HCT116 (cell line): ENCODE results near the gene COL23A1. TPM values are rescaled to one million over a fixed set of nuclear protein-coding genes. Genes with fewer than 3 reads are reported as not detected.

Experiments
- ATAC-seq: fragments of 200-7000 bp; cut with Tn5 transposase; 2 replicates; pipeline ENCODE4 v1.9.1; 2020; ENCODE audit warnings: mild to moderate bottlenecking, moderate library complexity
- BruUV-seq: library from RNA; stranded (reverse); fragments of 400-500 nt; replicated peaks from 2 replicates; lab custom pipeline; 2021; lab: Mats Ljungman, UMichigan
- CTCF ChIA-PET: fragments of 300-600 bp; sonication (Branson Sonifier 250); formaldehyde crosslinking; loops from one replicate; lab custom pipeline; 2021; ENCODE audit warnings: antibody characterized with exemption; lab: Charles Lee
- POLR2A ChIA-PET: fragments of 300-600, 350-600 bp; sonication (Branson Sonifier 250); formaldehyde crosslinking; loops from one replicate; lab custom pipeline; 2021; ENCODE audit warnings: antibody characterized with exemption; lab: Charles Lee
- RAD21 ChIA-PET, 2 experiments: fragments of 300-600 bp; sonication (Branson Sonifier 250); formaldehyde crosslinking; loops; one replicate each; lab custom pipeline; 2023; ENCODE audit warnings: low total read pairs in 2 of 2; ENCODE audit not compliant: uncharacterized antibody in 2 of 2, unreplicated experiment in 2 of 2, low non-redundant PET in 1 of 2; lab: Charles Lee
- DNase-seq: peaks from one replicate; pipeline ENCODE4 v3.0.0-alpha.2; 2010; ENCODE audit warnings: low read depth, low spot score
- H2AFZ ChIP-seq: fragments of 200-600 bp; shearing (Covaris generic), sonication (generic); 2 replicates; pipeline ENCODE4 v1.6.1; 2017; ENCODE audit warnings: low read depth, mixed run types, mixed read lengths, antibody characterized with exemption, low read length; ENCODE audit not compliant: poor library complexity, severe bottlenecking
- H3K27ac ChIP-seq: 2 replicates; pipeline ENCODE4 v1.5.1; 2012; ENCODE audit warnings: low read depth, low read length
- H3K27me3 ChIP-seq: fragments of 200-600 bp; sonication (generic); 2 replicates; pipeline ENCODE4 v1.6.1; 2016; ENCODE audit warnings: mixed run types, low read length, mixed read lengths; ENCODE audit not compliant: insufficient read depth
- H3K36me3 ChIP-seq, 2 experiments: fragments of 200-500 bp in 1 of 2; fragments of 200-600 bp in 1 of 2; sonication (Bioruptor generic) in 1 of 2; sonication (generic) in 1 of 2; 2 replicates each; pipeline versions ENCODE4 v1.5.1 to v1.6.1; 2014 to 2016; ENCODE audit warnings: low read length in 2 of 2, inconsistent platforms in 1 of 2, mixed read lengths in 1 of 2, mixed run types in 1 of 2; ENCODE audit not compliant: insufficient read depth in 2 of 2, control insufficient read depth in 1 of 2
- H3K4me1 ChIP-seq, 2 experiments: fragments of 200-600 bp in 1 of 2; sonication (generic) in 1 of 2; 2 replicates each; pipeline versions ENCODE4 v1.5.1 to v1.6.1; 2012 to 2017; ENCODE audit warnings: low read length in 2 of 2, inconsistent platforms in 1 of 2, mild to moderate bottlenecking in 1 of 2, mixed read lengths in 1 of 2, mixed run types in 1 of 2, moderate library complexity in 1 of 2; ENCODE audit not compliant: insufficient read depth in 2 of 2, control insufficient read depth in 1 of 2
- H3K4me2 ChIP-seq: fragments of 200-600 bp; sonication (generic); 2 replicates; pipeline ENCODE4 v1.6.1; 2017; ENCODE audit warnings: mixed run types, low read length, mixed read lengths
- H3K4me3 ChIP-seq, 2 experiments: fragments of 200-600 bp in 1 of 2; sonication (generic) in 1 of 2; replicated peaks in 1 of 2; 2 replicates each; pipeline ENCODE4 v1.5.1; 2011 to 2016; ENCODE audit warnings: low read length in 2 of 2, control low read depth in 1 of 2, low read depth in 1 of 2, mild to moderate bottlenecking in 1 of 2, mixed read lengths in 1 of 2, mixed run types in 1 of 2
- H3K79me2 ChIP-seq: fragments of 200-600 bp; sonication (generic); 2 replicates; pipeline ENCODE4 v1.6.1; 2017; ENCODE audit warnings: mild to moderate bottlenecking, mixed run types, low read length, moderate library complexity, mixed read lengths; ENCODE audit not compliant: insufficient read depth
- H3K9ac ChIP-seq: fragments of 200-600 bp; sonication (generic); 2 replicates; pipeline ENCODE4 v1.6.1; 2016; ENCODE audit warnings: low read length, mixed read lengths
- H3K9me2 ChIP-seq: fragments of 200-600 bp; sonication (generic), shearing (Covaris generic); 2 replicates; pipeline ENCODE4 v1.6.1; 2017; ENCODE audit warnings: mixed run types, mild to moderate bottlenecking, moderate library complexity; ENCODE audit not compliant: insufficient read depth
- H3K9me3 ChIP-seq, 2 experiments: fragments of 200-500 bp in 1 of 2; fragments of 200-600 bp in 1 of 2; sonication (Bioruptor generic) in 1 of 2; sonication (generic) in 1 of 2; 2 replicates each; pipeline ENCODE4 v1.6.1; 2014 to 2017; ENCODE audit warnings: low read length in 2 of 2, mixed read lengths in 2 of 2, inconsistent platforms in 1 of 2, low read depth in 1 of 2, mild to moderate bottlenecking in 1 of 2, mixed run types in 1 of 2, moderate library complexity in 1 of 2; ENCODE audit not compliant: control insufficient read depth in 1 of 2, insufficient read depth in 1 of 2
- H4K20me1 ChIP-seq: fragments of 200-600 bp; sonication (generic), shearing (Covaris generic); 2 replicates; pipeline ENCODE4 v1.6.1; 2017; ENCODE audit warnings: mixed run types, mild to moderate bottlenecking, moderate library complexity; ENCODE audit not compliant: insufficient read depth
- ELF1 ChIP-seq: IDR thresholded peaks from 2 replicates; pipeline ENCODE4 v1.6.1; 2012; ENCODE audit warnings: low read depth, borderline replicate concordance
- FOSL1 ChIP-seq: IDR thresholded peaks from 2 replicates; pipeline ENCODE4 v1.6.1; 2012; ENCODE audit warnings: low read depth
- JUND ChIP-seq: IDR thresholded peaks from 2 replicates; pipeline ENCODE4 v1.6.1; 2012
- SRF ChIP-seq: IDR thresholded peaks from 2 replicates; pipeline ENCODE4 v1.6.1; 2012; ENCODE audit warnings: low read depth
- ZNF274 ChIP-seq: fragments of 200-500 bp; sonication (Bioruptor generic); IDR thresholded peaks from 2 replicates; pipeline ENCODE4 v1.6.1; 2014; ENCODE audit warnings: mild to moderate bottlenecking, low read depth, low read length, inconsistent platforms
- intact Hi-C: fragments of 100-400 bp; cut with micrococcal nuclease; formaldehyde crosslinking; loops from 2 replicates; pipeline ENCODE4 v1.10.0; 2022
- total RNA-seq: library from RNA; stranded (reverse); gene quantifications from one replicate; pipeline ENCODE4 v1.2.1, GENCODE V29; 2021; ENCODE audit not compliant: unreplicated experiment
- TF ChIP-seq, protein P1 (sequence below): IDR thresholded peaks from 2 replicates; pipeline ENCODE4 v1.6.1; 2012; ENCODE audit warnings: low read depth
- TF ChIP-seq, protein P2 (sequence below): IDR thresholded peaks from 2 replicates; pipeline ENCODE4 v1.6.1; 2011; ENCODE audit warnings: mild to moderate bottlenecking, low read length, moderate library complexity; ENCODE audit not compliant: insufficient replicate concordance; ENCODE audit errors: extremely low read depth
- TF ChIP-seq, protein P3 (sequence below), 3 experiments: fragments of 200-600 bp in 1 of 3; sonication (generic) in 1 of 3; IDR thresholded peaks in 2 of 3; conservative IDR thresholded peaks in 1 of 3; 2 replicates each; pipeline ENCODE4 v1.5.1; 2012 to 2017; ENCODE audit warnings: low read depth in 2 of 3, low read length in 2 of 3, antibody characterized with exemption in 1 of 3, borderline replicate concordance in 1 of 3, control low read depth in 1 of 3, mild to moderate bottlenecking in 1 of 3, mixed read lengths in 1 of 3, mixed run types in 1 of 3, moderate library complexity in 1 of 3; ENCODE audit not compliant: insufficient read depth in 1 of 3

COL23A1 gene
- total RNA-seq, 1 experiment from 2014 or later, result not detected

DNA sequence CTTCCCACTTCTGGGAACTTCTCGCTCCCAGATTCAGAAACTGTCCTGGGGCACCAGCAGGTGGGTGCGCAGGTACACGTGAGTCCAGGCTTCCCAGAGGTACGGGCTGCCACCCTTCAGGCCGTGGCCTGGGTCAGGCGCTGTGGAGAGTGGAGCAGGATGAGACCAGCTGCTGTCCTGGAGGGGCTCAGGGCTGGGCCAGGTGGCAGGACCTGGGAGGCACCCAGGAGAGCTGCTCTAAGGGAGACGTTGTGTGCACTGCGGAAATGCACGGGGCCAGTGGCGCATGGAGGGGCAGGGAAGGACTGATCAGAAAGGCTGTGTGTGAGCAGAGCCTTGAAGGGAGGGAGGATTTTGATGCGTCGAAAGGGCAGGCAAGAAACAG, 222.5 kb downstream of the COL23A1 start:
- no peak overlapping the region for H3K4me2 ChIP-seq
- H2AFZ ChIP-seq, result no peak overlapping the region
- no peaks in the 10 kb centered on the region for H4K20me1 ChIP-seq
- H3K27ac ChIP-seq, result no peak overlapping the region
- DNase-seq (no peak), ATAC-seq (no peak; the same call in 1 of the 2 replicates)
- BruUV-seq, result no TSS peak
- ChIA-PET RAD21 (no interaction called here), POLR2A (no interaction called here), CTCF (no interaction called here)
- intact Hi-C loops, result no loop called here
- no peaks in the 10 kb centered on the region; the same call in 1 of the 2 replicates for H3K27me3 ChIP-seq
- TF ChIP-seq FOSL1, result no peak
- no peak for TF ChIP-seq SRF
- TF ChIP-seq, protein P1, sequence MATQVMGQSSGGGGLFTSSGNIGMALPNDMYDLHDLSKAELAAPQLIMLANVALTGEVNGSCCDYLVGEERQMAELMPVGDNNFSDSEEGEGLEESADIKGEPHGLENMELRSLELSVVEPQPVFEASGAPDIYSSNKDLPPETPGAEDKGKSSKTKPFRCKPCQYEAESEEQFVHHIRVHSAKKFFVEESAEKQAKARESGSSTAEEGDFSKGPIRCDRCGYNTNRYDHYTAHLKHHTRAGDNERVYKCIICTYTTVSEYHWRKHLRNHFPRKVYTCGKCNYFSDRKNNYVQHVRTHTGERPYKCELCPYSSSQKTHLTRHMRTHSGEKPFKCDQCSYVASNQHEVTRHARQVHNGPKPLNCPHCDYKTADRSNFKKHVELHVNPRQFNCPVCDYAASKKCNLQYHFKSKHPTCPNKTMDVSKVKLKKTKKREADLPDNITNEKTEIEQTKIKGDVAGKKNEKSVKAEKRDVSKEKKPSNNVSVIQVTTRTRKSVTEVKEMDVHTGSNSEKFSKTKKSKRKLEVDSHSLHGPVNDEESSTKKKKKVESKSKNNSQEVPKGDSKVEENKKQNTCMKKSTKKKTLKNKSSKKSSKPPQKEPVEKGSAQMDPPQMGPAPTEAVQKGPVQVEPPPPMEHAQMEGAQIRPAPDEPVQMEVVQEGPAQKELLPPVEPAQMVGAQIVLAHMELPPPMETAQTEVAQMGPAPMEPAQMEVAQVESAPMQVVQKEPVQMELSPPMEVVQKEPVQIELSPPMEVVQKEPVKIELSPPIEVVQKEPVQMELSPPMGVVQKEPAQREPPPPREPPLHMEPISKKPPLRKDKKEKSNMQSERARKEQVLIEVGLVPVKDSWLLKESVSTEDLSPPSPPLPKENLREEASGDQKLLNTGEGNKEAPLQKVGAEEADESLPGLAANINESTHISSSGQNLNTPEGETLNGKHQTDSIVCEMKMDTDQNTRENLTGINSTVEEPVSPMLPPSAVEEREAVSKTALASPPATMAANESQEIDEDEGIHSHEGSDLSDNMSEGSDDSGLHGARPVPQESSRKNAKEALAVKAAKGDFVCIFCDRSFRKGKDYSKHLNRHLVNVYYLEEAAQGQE, result no peak
- H3K4me1 ChIP-seq, result no peaks in the 10 kb centered on the region
- no peaks in the 10 kb centered on the region for H3K9me2 ChIP-seq
- no peak overlapping the region for H3K9ac ChIP-seq
- H3K36me3 ChIP-seq, result no peaks in the 10 kb centered on the region
- no peaks in the 10 kb centered on the region for H3K9me3 ChIP-seq
- no peaks in the 10 kb centered on the region for H3K79me2 ChIP-seq
- no peak overlapping the region for H3K4me3 ChIP-seq

DNA sequence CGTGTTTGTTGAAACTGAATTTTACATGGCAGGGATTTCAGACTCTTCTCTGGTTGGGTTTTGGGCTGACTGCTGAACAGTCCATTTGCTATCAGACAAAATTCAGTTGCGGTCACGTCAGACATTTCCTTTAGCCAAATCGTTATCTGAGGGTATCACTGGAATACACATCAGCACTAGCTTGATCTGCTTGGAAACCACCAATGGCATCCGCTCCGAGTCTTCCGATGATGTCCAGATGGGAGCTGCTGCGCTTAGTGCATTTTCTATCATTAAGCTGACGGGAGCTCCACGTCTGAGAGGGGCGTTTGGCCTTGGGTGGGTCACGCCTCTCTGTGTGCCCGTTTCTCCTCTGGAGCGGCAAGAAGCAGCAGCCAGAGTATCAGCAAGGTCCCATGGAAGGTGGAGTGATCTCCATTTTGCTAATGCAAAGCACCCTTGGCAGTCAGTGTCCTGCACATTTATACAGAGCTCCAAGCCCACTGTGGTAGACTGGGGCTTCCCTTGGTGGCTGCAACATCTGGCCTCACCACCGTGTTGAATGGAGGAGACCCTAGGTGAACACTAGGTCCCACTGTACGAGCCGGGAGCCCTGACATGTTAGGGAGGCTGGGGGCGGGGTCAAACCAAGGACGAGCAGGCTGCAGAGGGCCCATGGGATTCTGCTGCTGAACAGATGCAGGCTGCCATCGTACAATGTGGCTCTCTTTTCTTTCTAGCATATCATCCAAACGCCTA, 223.0 kb downstream of the COL23A1 start:
- POLR2A ChIA-PET, result no interaction called here
- intact Hi-C loops, result no loop called here
- no peaks in the 10 kb centered on the region for H3K36me3 ChIP-seq
- H3K27ac ChIP-seq, result no peak overlapping the region
- H2AFZ ChIP-seq, result no peak overlapping the region
- H3K79me2 ChIP-seq, result no peaks in the 10 kb centered on the region
- H3K27me3 ChIP-seq, result no peaks in the 10 kb centered on the region; the same call in 1 of the 2 replicates
- H4K20me1 ChIP-seq, result no peaks in the 10 kb centered on the region
- no peaks in the 10 kb centered on the region for H3K4me1 ChIP-seq
- CTCF ChIA-PET, result no interaction called here
- no peak for DNase-seq
- no peaks in the 10 kb centered on the region for H3K9me2 ChIP-seq
- no peak overlapping the region for H3K4me2 ChIP-seq
- no peaks in the 10 kb centered on the region for H3K9me3 ChIP-seq
- no peak overlapping the region for H3K4me3 ChIP-seq
- ATAC-seq, result no peak
- BruUV-seq, result no TSS peak
- RAD21 ChIA-PET, result no interaction called here
- no peak overlapping the region for H3K9ac ChIP-seq
- TF ChIP-seq ZNF274 (no peak), ELF1 (no peak), JUND (no peak)
- TF ChIP-seq, protein P2, sequence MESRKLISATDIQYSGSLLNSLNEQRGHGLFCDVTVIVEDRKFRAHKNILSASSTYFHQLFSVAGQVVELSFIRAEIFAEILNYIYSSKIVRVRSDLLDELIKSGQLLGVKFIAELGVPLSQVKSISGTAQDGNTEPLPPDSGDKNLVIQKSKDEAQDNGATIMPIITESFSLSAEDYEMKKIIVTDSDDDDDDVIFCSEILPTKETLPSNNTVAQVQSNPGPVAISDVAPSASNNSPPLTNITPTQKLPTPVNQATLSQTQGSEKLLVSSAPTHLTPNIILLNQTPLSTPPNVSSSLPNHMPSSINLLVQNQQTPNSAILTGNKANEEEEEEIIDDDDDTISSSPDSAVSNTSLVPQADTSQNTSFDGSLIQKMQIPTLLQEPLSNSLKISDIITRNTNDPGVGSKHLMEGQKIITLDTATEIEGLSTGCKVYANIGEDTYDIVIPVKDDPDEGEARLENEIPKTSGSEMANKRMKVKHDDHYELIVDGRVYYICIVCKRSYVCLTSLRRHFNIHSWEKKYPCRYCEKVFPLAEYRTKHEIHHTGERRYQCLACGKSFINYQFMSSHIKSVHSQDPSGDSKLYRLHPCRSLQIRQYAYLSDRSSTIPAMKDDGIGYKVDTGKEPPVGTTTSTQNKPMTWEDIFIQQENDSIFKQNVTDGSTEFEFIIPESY, result no peak
- TF ChIP-seq, protein P3, sequence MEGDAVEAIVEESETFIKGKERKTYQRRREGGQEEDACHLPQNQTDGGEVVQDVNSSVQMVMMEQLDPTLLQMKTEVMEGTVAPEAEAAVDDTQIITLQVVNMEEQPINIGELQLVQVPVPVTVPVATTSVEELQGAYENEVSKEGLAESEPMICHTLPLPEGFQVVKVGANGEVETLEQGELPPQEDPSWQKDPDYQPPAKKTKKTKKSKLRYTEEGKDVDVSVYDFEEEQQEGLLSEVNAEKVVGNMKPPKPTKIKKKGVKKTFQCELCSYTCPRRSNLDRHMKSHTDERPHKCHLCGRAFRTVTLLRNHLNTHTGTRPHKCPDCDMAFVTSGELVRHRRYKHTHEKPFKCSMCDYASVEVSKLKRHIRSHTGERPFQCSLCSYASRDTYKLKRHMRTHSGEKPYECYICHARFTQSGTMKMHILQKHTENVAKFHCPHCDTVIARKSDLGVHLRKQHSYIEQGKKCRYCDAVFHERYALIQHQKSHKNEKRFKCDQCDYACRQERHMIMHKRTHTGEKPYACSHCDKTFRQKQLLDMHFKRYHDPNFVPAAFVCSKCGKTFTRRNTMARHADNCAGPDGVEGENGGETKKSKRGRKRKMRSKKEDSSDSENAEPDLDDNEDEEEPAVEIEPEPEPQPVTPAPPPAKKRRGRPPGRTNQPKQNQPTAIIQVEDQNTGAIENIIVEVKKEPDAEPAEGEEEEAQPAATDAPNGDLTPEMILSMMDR (IDR thresholded peaks at IDR 0.05 in 2 of 3, conservative IDR thresholded peaks at IDR 0.05 in 1 of 3; ENCODE audit: borderline replicate concordance in 1 of 3, insufficient read depth in 1 of 3, low read depth in 2 of 3, low read length in 2 of 3), result no peak
